ENCODE data around the gene ATF2. TPM values are rescaled to one million over a fixed set of nuclear protein-coding genes. Genes with fewer than 3 reads are reported as not detected.
A peak's percentile ranks its signal among the peaks of the same experiment; 100 is the strongest.

The ATF2 gene
- 64.3 TPM for polyA plus RNA-seq (2013, experiment 1 of 2)
- polyA plus RNA-seq (2013, experiment 2 of 2), result 69.0 TPM

DNA sequence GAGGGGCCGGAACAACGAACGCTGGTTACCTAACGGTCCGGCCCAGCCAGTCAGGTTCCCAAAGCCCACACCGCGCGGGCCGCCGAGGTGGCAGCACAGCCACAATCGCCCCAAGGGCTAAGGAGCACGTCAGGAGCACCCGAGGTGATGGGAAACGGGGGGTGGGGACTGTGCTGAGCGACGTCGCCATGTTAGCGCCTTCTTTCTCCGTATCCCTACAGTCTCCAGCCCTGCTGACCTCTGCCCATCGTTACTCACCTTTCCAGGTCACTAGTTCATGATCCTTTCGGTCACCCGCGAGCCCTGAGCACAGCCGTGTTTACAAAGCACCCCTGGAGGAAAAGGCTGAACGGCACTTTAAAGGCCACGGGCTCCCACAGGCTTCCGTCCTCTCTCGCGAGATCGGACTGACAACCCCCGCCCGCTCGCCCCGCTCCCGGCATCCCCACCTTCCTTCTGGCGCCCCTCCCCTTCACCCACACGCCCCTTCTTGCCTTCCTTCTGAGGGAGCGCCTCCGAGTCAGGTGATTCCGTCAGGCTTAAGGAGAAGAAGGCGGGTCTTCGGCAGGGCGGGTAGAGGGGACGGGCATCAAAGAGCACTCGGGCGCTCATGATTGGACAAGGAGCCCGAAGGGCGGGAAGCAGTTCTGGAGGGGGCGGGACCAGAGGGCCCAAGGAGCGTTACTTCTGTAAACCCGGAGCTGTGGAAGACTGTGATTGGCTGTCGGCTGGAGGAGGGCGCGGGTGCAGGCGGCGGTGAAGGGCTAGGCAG lies at the start of gene ATF2:
Gene ATF2, minus strand, starts transcription at position 412 of the 772 bp plus-strand sequence. CDS start 31,760 bp downstream, outside the sequence.
- peak within 1 kb of the TSS; percentile 99 for H2BK5ac ChIP-seq (ENCODE audit: low read length)
- H2BK120ac ChIP-seq (ENCODE audit: low read depth, low read length), result peak within 1 kb of the TSS; percentile 93
- H3K14ac ChIP-seq (ENCODE audit: low read length), result peak within 1 kb of the TSS; percentile 73
- peak within 1 kb of the TSS; percentile 86 for H3K23ac ChIP-seq (ENCODE audit: low read depth, low read length, poor library complexity)
- H2BK12ac ChIP-seq (ENCODE audit: low read length), result peak within 1 kb of the TSS; percentile 31
- WGBS, 2 donors (ENCODE audit: extremely low coverage in 2 of 2, insufficient read length in 2 of 2, insufficient replicate concordance in 1 of 2), result no CpG with 5 or more reads among the region's 56 CpGs
- peak within 1 kb of the TSS; percentile 56 for H4K91ac ChIP-seq (ENCODE audit: low read depth, low read length, poor library complexity)
- peak within 1 kb of the TSS; percentile 46 for H3K4me2 ChIP-seq (ENCODE audit: insufficient read depth, low read length, poor library complexity, severe bottlenecking)
- H3K9me3 ChIP-seq (replicated peaks in 1 of 2; ENCODE audit: control insufficient read depth in 2 of 2, insufficient read depth in 1 of 2, low read depth in 1 of 2, low read length in 2 of 2), result peaks cover 0 to 12% of the 10 kb centered on the region in 2 donors
- peak within 1 kb of the TSS; percentile 93 for H2AFZ ChIP-seq (ENCODE audit: low read length)
- H3K79me1 ChIP-seq (ENCODE audit: low read depth, low read length), result peaks cover 5% of the 10 kb centered on the region
- H3K18ac ChIP-seq (ENCODE audit: low read length), result peak within 1 kb of the TSS; percentile 98
- H3K27me3 ChIP-seq (ENCODE audit: control insufficient read depth in 3 of 3, insufficient read depth in 3 of 3, low read depth in 1 of 3, low read length in 3 of 3), result no peaks in the 10 kb centered on the region
- peaks cover 2 to 24% of the 10 kb centered on the region in 2 donors for H3K36me3 ChIP-seq (replicated peaks in 1 of 2; ENCODE audit: control insufficient read depth in 2 of 2, insufficient read depth in 2 of 2, low read length in 2 of 2)
- peak within 1 kb of the TSS; percentile 99 for H3K4ac ChIP-seq (ENCODE audit: low read length)
- H3K4me3 ChIP-seq (ENCODE audit: low read length in 2 of 2), result peak within 1 kb of the TSS; percentile 82 to 100
- peak within 1 kb of the TSS; percentile 91 for H2BK15ac ChIP-seq (ENCODE audit: low read length)
- peaks cover 0 to 2% of the 10 kb centered on the region in 2 donors for H3K4me1 ChIP-seq (ENCODE audit: control insufficient read depth in 2 of 2, insufficient read depth in 1 of 2, low read depth in 1 of 2, low read length in 2 of 2)
- H3K9ac ChIP-seq (ENCODE audit: low read depth, low read length, poor library complexity), result peak within 1 kb of the TSS; percentile 99
- DNase-seq (ENCODE audit: low spot score), result peak; percentile 99
- H3K27ac ChIP-seq (replicated peaks; ENCODE audit: low read length), result peak within 1 kb of the TSS; percentile 98
- H4K8ac ChIP-seq (ENCODE audit: low read depth, low read length), result peak within 1 kb of the TSS; percentile 52
- H2AK5ac ChIP-seq (ENCODE audit: low read depth, low read length), result peak within 1 kb of the TSS; percentile 97

- Histone ChIP-seq H2AK5ac (ENCODE audit: low read depth, low read length) (no peak overlapping the region), H3K36me3 (replicated peaks in 1 of 2; ENCODE audit: control insufficient read depth in 2 of 2, insufficient read depth in 2 of 2, low read length in 2 of 2) (no peaks in the 10 kb centered on the region), H3K14ac (ENCODE audit: low read length) (no peak overlapping the region), H3K9me3 (replicated peaks in 1 of 2; ENCODE audit: control insufficient read depth in 2 of 2, insufficient read depth in 1 of 2, low read depth in 1 of 2, low read length in 2 of 2) (no peaks in the 10 kb centered on the region), H4K91ac (ENCODE audit: low read depth, low read length, poor library complexity) (no peak overlapping the region), H3K79me1 (ENCODE audit: low read depth, low read length) (no peaks in the 10 kb centered on the region), H3K27me3 (ENCODE audit: control insufficient read depth in 3 of 3, insufficient read depth in 3 of 3, low read depth in 1 of 3, low read length in 3 of 3) (peaks cover 0 to 26% (median 0%) of the 10 kb centered on the region in 3 experiments), H3K4ac (ENCODE audit: low read length) (no peak overlapping the region), H3K27ac (replicated peaks; ENCODE audit: low read length) (no peak overlapping the region), H2BK5ac (ENCODE audit: low read length) (no peak overlapping the region), H3K23ac (ENCODE audit: low read depth, low read length, poor library complexity) (no peak overlapping the region), H2AFZ (ENCODE audit: low read length) (no peak overlapping the region), H3K18ac (ENCODE audit: low read length) (no peak overlapping the region), H2BK15ac (ENCODE audit: low read length) (no peak overlapping the region), H2BK120ac (ENCODE audit: low read depth, low read length) (no peak overlapping the region), H3K4me3 (ENCODE audit: low read length in 2 of 2) (no peak overlapping the region), H3K9ac (ENCODE audit: low read depth, low read length, poor library complexity) (no peak overlapping the region), H2BK12ac (ENCODE audit: low read length) (no peak overlapping the region), H3K4me1 (ENCODE audit: control insufficient read depth in 2 of 2, insufficient read depth in 1 of 2, low read depth in 1 of 2, low read length in 2 of 2) (no peaks in the 10 kb centered on the region), H3K4me2 (ENCODE audit: insufficient read depth, low read length, poor library complexity, severe bottlenecking) (no peak overlapping the region), H4K8ac (ENCODE audit: low read depth, low read length) (no peak overlapping the region)
- WGBS, 2 donors (ENCODE audit: extremely low coverage in 2 of 2, insufficient read length in 2 of 2, insufficient replicate concordance in 1 of 2), result no CpG with 5 or more reads among the region's 6 CpGs
- DNase-seq (ENCODE audit: low spot score), result no peak
These were observed 39.9 kb upstream of the ATF2 start for GRCh38 chr2:175207741-175208438.

- no peak overlapping the region for H3K18ac ChIP-seq (ENCODE audit: low read length)
- H2BK12ac ChIP-seq (ENCODE audit: low read length), result no peak overlapping the region
- no peak overlapping the region for H3K4ac ChIP-seq (ENCODE audit: low read length)
- no CpG with 5 or more reads among the region's 3 CpGs for WGBS, 2 donors (ENCODE audit: extremely low coverage in 2 of 2, insufficient read length in 2 of 2, insufficient replicate concordance in 1 of 2)
- no peak overlapping the region for H3K4me2 ChIP-seq (ENCODE audit: insufficient read depth, low read length, poor library complexity, severe bottlenecking)
- no peak overlapping the region for H3K23ac ChIP-seq (ENCODE audit: low read depth, low read length, poor library complexity)
- no peaks in the 10 kb centered on the region for H3K9me3 ChIP-seq (replicated peaks in 1 of 2; ENCODE audit: control insufficient read depth in 2 of 2, insufficient read depth in 1 of 2, low read depth in 1 of 2, low read length in 2 of 2)
- no peaks in the 10 kb centered on the region for H3K4me1 ChIP-seq (ENCODE audit: control insufficient read depth in 2 of 2, insufficient read depth in 1 of 2, low read depth in 1 of 2, low read length in 2 of 2)
- H2BK120ac ChIP-seq (ENCODE audit: low read depth, low read length), result no peak overlapping the region
- H3K4me3 ChIP-seq (ENCODE audit: low read length in 2 of 2), result no peak overlapping the region
- H3K79me1 ChIP-seq (ENCODE audit: low read depth, low read length), result no peaks in the 10 kb centered on the region
- no peak overlapping the region for H2BK5ac ChIP-seq (ENCODE audit: low read length)
- peaks cover 0 to 23% (median 0%) of the 10 kb centered on the region in 3 experiments for H3K27me3 ChIP-seq (ENCODE audit: control insufficient read depth in 3 of 3, insufficient read depth in 3 of 3, low read depth in 1 of 3, low read length in 3 of 3)
- H2AFZ ChIP-seq (ENCODE audit: low read length), result no peak overlapping the region
- H4K91ac ChIP-seq (ENCODE audit: low read depth, low read length, poor library complexity), result no peak overlapping the region
- H2AK5ac ChIP-seq (ENCODE audit: low read depth, low read length), result no peak overlapping the region
- no peak overlapping the region for H3K9ac ChIP-seq (ENCODE audit: low read depth, low read length, poor library complexity)
- no peak overlapping the region for H4K8ac ChIP-seq (ENCODE audit: low read depth, low read length)
- no peak for DNase-seq (ENCODE audit: low spot score)
- no peak overlapping the region for H3K27ac ChIP-seq (replicated peaks; ENCODE audit: low read length)
- no peaks in the 10 kb centered on the region for H3K36me3 ChIP-seq (replicated peaks in 1 of 2; ENCODE audit: control insufficient read depth in 2 of 2, insufficient read depth in 2 of 2, low read length in 2 of 2)
- no peak overlapping the region for H2BK15ac ChIP-seq (ENCODE audit: low read length)
- no peak overlapping the region for H3K14ac ChIP-seq (ENCODE audit: low read length)
These were observed 38.9 kb upstream of the ATF2 start for GRCh38 chr2:175206866-175207265.

DNA sequence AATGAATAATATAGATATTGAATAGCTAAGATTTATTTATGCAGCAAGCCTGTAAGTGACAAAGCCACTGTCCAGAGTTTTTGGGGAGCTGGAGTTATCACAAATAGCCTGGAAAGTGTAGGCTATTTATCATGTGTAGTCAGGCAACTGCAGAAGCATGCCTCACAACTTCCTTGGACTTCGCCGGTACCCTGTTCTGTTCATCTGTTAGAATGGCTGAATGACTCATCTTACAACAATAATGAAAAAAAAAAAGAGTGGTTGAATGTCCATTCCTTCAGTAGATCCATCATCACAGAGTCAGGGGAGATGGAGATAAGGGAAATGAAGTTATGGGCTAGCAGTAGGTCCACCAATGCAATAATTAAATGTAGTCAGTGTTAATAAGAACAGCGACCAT lies 37.5 kb upstream of the ATF2 start:
- WGBS, 2 donors (ENCODE audit: extremely low coverage in 2 of 2, insufficient read length in 2 of 2, insufficient replicate concordance in 1 of 2), result no CpG with 5 or more reads among the region's 3 CpGs
- no peak overlapping the region for H3K4ac ChIP-seq (ENCODE audit: low read length)

More for the DNA sequence above, 37.5 kb upstream of the ATF2 start:
- no peak overlapping the region for H2BK120ac ChIP-seq (ENCODE audit: low read depth, low read length)
- H3K23ac ChIP-seq (ENCODE audit: low read depth, low read length, poor library complexity), result no peak overlapping the region
- H2BK15ac ChIP-seq (ENCODE audit: low read length), result no peak overlapping the region
- DNase-seq (ENCODE audit: low spot score), result no peak
- no peaks in the 10 kb centered on the region for H3K4me1 ChIP-seq (ENCODE audit: control insufficient read depth in 2 of 2, insufficient read depth in 1 of 2, low read depth in 1 of 2, low read length in 2 of 2)
- no peak overlapping the region for H3K18ac ChIP-seq (ENCODE audit: low read length)
- H3K4me3 ChIP-seq (ENCODE audit: low read length in 2 of 2), result no peak overlapping the region
- no peak overlapping the region for H2AFZ ChIP-seq (ENCODE audit: low read length)
- H3K9ac ChIP-seq (ENCODE audit: low read depth, low read length, poor library complexity), result no peak overlapping the region
- H3K79me1 ChIP-seq (ENCODE audit: low read depth, low read length), result no peaks in the 10 kb centered on the region
- no peak overlapping the region for H3K4me2 ChIP-seq (ENCODE audit: insufficient read depth, low read length, poor library complexity, severe bottlenecking)
- no peak overlapping the region for H4K91ac ChIP-seq (ENCODE audit: low read depth, low read length, poor library complexity)
- H3K14ac ChIP-seq (ENCODE audit: low read length), result no peak overlapping the region
- no peak overlapping the region for H3K27ac ChIP-seq (replicated peaks; ENCODE audit: low read length)
- no peak overlapping the region for H2BK5ac ChIP-seq (ENCODE audit: low read length)
- H2AK5ac ChIP-seq (ENCODE audit: low read depth, low read length), result no peak overlapping the region
- no peaks in the 10 kb centered on the region for H3K9me3 ChIP-seq (replicated peaks in 1 of 2; ENCODE audit: control insufficient read depth in 2 of 2, insufficient read depth in 1 of 2, low read depth in 1 of 2, low read length in 2 of 2)
- H2BK12ac ChIP-seq (ENCODE audit: low read length), result no peak overlapping the region
- H3K27me3 ChIP-seq (ENCODE audit: control insufficient read depth in 3 of 3, insufficient read depth in 3 of 3, low read depth in 1 of 3, low read length in 3 of 3), result peaks cover 0 to 20% (median 0%) of the 10 kb centered on the region in 3 experiments
- no peaks in the 10 kb centered on the region for H3K36me3 ChIP-seq (replicated peaks in 1 of 2; ENCODE audit: control insufficient read depth in 2 of 2, insufficient read depth in 2 of 2, low read length in 2 of 2)
- H4K8ac ChIP-seq (ENCODE audit: low read depth, low read length), result no peak overlapping the region
